NCI-H2196 (cell line): ENCODE results near the gene PROSER2.

Source experiments
- DNase-seq: peaks from one replicate; lab custom pipeline; 2025; ENCODE audit not compliant: unreplicated experiment; lab: John Stamatoyannopoulos, UW

PROSER2 gene, protein sequence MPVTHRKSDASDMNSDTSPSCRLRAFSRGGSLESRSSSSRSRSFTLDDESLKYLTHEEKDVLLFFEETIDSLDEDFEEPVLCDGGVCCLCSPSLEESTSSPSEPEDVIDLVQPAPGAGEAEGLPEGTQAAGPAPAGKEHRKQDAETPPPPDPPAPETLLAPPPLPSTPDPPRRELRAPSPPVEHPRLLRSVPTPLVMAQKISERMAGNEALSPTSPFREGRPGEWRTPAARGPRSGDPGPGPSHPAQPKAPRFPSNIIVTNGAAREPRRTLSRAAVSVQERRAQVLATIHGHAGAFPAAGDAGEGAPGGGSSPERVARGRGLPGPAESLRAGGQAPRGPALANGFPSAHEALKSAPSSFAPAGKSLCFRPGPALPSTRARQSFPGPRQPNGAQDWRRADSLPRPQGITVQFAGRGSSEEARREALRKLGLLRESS

DNA sequence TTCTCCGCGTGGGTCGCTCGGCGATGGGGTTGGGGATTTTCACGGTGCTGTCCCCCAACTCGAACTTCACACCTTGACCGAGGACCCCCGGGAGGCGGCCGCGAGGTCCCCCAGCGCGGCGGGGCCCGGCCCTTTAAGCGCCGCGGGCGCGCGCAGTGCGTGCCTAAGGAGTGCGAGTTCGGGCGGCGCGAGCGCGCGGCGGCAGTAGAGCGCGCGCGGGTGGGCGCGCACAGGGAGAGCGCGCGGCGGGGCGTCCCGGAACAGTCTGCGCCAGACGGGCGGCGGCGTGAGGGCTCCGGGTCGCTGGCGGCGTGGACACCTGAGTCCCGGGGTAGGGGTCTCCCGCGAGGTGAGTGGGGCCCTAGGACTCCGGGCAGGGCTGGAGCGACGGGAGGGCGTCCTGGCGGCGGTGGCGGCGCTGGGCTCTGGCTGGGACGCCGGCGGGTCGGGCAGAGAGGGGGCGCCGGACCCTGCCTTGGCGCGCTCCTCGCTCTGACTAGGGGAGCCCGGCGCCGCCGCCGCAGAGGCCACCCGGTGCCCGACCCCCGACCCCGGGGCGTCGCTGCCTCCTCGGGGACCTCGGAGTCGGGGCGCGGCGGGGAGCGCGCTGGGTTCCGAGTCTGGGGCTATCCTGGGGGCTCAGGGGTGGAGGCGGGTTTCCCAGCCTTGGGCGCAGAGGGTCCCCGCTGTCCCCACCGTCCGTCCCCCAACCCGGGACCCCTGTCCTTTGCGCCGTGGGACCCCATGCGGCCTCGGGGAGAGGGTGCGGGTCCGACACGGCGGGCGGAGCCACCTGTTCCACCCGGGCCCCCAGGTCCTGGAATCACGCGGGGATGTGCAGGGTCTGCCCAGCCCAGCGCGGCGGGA, at the start of gene PROSER2:
Gene PROSER2 (plus strand): TSS at position 235 of the 867 bp plus-strand sequence. CDS start 28,722 bp downstream, outside the sequence.
- DNase-seq, result peak; percentile 17

DNA sequence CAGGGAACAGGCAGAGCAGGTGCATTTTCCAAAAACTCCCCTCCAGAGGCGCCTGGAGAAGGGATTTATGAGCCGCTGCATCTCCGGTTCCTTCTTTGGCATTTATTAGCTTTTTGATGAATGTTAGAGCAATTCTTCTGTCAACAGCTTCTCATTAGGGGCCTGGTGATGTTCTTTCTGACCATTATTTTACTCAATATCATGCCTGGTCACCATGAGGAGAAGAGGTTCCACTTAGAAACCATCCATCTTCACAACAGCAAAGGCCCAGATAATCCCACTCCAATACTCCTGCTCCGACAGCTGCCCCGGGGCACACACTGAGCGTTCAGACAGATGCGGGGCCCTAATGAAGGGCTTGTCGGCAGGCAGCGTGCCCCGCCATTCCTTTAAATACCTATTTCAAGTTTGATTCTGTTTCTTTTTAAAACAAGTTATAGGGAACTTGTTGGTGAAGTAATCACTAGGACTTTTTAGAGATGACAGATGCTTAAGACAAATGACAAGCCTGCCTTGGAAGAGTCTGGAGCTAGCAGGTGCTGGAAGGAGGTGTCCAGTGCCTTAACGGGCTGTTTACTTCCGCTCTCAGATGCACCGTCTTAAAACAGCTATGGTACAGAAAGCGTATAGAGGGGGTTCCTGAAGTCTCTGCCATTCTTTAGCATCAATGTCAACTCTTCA, 49.3 kb upstream of the PROSER2 start:
- DNase-seq, result no peak

DNA sequence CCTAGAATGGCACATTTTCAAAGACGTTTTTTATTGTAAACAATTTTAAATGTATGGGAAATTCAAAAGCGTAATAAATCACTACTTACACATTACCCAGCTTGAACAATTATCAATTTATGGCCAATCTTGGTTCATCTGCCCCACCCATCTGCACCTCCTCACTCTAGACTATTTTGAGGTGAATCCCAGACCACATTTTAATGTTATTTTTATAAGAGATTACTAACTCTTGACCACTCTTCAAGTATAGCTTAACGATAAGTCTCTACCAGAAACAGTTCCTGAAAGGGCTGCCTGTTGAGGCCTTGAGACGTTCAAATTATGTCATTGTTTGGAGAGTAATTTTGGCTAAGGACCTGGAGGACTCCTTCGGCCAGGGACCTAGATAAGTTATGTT, 47.7 kb upstream of the PROSER2 start:
- DNase-seq, result no peak

DNA sequence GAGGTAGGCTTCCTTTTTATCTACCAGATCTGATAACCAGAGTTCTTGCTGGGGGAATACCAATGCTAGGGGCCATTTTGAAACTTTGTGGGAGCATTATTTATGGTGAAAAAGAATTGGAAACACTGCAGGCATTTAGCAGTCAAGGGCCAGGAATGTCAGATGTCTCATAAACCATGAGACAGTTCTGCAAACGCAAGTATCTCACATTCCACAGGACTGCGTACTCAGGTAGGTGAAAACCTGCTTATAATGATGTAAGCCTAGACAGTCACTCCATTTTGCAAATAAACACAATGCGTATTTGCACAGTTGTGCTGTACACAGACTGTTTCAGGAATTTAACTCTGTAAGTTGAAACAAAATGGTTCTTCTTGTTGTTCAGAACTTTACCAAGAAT, 47.1 kb upstream of the PROSER2 start:
- DNase-seq, result no peak

DNA sequence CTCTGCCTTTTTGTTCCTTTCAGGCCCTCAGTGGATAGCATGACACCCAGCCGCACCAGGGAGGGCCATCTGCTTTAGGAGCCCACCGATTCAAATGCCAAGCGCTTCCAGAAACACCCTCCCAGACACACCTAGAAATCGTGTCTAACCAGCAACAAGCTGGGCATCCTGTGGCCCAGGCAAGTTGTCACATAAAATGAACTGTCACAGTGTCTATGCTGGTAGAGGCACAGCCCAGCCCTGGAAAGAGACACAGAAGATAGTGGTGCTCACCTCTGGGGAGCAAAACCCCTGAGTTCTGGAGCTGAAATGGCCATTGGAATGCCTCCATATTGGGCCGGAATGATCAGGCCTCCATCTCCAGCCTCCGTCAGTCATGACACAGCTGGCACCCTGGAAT, 42.0 kb upstream of the PROSER2 start:
- no peak for DNase-seq

DNA sequence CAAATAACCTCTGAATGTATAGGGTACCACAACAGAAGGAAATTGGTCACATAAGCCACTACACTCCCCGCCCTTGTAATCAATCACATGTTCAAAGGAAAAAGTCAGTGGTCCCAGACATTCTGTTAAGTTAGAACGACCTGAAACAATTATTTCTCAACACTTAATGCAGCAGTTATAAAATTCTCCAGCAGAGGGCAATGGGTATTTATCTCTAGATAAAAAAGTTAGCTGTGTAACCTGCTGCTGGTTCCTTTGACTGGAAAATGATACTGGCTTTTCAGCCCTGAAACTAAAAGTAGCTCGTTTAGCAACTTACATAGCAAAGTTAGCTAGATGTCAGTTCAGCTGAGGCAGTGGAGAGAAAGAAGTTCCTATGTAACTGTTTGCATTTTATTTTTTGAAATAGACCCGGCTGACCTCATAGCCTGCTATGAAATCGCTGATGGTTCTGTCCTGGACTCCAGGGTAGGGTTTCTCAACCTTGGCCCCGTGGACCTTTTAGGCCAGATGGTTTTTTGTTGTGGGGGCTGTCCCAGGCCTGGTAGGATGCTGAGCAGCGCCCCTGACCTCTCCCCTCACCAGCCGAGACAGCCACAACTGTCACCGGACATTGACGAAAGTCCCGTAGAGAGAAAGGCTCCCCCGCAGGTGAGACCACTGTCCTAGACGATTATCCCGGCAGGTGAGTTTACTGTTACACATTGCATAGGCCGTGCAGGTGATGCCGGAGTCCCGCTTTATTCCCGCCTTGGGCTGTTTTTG, 40.2 kb upstream of the PROSER2 start:
- DNase-seq, result peak; percentile 56

DNA sequence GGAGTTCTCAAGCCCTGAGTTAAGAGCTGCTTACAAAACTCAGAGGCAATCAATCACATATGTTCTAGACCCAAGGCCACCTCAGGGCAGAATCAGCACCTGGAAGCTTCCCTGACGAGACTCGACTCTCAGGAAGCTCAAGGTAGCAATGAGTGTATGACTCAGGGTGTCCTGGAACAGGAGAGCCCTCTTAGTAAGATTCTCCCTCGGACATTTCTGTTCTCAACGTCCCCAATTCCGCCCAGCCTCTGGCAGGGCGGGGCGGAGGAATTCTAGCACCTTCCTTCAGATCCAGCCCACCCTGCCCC, 39.6 kb upstream of the PROSER2 start:
- no peak for DNase-seq

DNA sequence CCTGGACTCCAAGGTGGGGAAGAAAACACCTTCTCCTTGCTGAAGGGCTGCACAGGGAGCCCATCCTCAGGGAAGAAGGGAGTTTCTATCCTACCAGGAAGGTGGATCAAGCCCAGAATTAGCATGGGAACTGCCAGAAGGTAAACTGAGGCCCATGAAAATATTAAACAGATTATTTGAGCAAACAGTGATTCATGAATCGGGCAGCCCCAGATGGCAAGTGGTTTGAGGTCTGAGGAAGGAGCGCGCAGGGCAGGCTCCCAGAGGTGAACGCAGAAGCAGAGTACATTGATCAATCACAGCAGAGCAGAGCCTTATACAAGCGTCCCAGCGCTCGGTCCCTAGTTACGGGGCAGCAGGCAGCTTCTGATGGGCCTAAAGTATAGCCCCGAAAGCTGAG, 35.8 kb upstream of the PROSER2 start:
- no peak for DNase-seq

DNA sequence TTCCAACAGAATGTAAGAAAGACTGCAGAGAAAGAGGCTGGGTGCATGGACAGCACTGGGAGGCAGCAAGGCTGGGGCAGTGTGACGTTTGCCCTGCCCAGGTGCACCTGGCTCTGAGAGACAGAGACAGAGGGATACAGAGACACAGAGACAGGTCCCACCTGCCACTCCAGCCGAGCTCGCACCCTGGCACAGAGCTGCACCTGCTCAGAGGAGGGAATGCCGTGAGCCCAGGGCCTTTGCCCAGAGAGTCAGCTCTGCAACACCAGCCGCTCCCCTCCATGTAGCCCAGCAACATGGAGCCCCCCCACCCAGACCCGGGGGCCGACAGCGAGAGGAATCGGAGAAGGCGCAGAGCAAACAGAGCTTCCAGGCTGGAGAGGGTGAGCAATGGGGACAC, 35.3 kb upstream of the PROSER2 start:
- DNase-seq, result no peak

DNA sequence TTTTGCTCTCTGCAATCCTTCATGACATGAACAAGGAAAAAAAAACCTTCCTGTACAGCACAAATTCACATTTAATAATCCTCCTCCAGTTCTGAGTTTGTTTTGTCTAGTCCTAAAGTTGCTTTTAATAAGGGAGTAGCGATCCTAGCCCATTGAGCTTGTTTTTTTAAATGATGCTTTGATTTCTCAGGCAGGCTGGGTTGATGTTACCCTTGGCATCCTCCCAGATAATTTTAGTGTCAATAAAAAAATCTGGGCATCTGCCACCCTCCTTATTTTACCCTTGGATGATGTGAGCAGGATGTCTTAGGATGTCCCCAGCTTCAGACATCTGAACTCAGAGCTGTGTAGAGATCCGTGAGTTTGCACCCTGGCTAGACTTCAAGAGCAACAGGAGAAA, 33.9 kb upstream of the PROSER2 start:
- no peak for DNase-seq

DNA sequence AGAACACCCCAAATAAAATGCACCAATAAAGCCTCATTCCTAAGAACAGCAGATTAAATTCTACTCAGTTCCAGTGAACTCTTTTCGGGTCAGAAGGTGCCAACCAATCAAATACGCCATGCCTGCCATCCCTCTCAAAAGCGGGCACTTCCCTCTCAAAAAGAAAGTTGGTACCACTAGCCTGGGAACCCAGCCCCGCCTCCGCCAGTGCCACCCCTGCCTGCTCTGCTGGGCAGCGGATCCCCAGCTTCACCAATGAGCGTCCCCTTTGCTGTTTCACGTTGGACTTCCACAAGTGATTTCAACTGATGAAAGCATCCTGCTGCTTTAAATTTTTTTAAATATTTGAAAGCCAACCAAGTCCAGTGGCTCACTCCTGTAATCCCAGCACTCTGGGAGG, 33.2 kb upstream of the PROSER2 start:
- DNase-seq, result no peak

DNA sequence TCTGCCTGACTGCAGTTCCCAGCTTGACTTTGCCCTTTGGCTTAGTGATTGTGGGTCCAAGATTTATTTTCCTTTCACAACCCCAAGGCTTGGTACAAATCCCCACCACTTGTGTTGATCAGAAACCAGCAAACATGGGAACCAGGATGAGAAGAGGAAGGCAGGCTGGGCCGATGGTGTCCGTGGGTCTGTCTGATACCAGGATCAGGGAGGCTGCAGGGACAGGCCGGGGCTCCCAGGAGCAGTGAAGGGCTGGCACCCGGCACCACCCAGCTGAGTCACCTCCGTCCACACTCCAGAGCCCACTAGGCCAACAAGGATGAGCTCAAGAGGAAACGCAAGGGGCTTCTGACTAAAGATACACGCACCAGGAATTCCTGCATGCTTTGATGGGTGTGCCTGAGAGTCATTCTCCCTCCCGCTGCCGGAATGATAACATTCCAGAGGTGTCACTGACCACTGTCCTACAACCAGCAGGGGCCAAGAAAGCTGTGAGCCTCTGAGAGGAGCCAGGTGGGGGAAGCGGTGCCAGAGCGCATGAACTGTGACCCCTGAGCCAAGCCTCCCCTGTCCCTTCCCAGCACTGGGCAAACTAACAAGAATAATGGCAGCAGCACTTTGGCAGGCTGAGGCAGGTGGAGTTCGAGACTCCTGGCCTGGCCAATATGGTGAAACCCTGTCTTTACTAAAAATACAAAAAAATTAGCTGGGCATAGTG, 29.2 kb upstream of the PROSER2 start:
- DNase-seq, result no peak

DNA sequence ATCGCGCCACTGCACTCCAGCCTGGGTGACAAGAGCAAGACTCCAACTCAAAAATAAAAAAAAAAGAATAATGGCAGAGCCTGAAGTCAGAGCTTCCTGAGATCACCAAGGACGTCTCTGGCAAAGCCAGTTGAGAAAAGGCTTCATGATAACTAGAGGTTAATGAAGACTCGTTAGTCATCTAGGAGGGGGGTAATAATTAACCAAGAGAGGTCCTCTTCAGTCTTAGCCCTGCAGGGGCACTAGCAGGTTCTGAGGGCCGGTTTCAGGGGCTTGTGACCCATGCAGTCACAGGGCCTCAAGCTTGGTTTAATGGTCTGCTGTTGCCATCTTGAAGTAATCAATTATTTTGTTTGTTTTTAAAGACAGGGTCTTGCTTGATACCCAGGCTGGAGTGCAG, 28.6 kb upstream of the PROSER2 start:
- no peak for DNase-seq

DNA sequence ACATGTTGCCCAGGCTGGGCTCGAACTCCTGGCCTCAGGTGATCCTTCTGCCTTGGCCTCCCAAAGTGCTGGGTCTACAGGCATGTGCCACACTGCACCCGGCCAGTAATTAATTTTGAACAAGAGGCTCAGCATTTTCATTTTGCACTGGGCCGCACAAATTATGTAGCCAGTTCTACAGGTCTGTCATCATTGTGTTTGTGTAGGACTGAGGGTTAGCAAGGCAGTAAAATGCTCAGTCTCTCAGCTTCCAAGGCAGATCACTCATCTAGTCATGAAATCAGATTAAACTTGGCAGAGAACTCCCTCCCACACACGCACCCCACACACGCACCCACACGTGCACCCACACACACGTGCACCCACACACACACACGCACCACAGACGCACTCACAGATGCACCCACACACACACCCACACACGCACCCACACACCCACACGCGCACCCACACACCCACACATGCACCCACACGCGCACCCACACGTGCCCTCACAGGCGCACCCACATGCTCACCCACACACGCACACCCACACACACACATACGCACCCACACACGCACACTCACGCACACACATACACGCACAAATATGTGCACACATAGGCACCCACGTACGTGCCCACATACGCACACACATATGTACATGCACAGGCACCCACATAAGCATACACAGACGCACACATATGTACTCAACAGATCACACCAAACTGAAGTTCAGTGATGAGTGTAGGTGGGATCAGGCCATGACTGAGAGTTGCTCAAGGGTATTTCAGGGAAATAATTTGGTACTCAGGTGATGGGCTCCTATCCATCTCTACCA, 27.8 kb upstream of the PROSER2 start:
- DNase-seq, result no peak

DNA sequence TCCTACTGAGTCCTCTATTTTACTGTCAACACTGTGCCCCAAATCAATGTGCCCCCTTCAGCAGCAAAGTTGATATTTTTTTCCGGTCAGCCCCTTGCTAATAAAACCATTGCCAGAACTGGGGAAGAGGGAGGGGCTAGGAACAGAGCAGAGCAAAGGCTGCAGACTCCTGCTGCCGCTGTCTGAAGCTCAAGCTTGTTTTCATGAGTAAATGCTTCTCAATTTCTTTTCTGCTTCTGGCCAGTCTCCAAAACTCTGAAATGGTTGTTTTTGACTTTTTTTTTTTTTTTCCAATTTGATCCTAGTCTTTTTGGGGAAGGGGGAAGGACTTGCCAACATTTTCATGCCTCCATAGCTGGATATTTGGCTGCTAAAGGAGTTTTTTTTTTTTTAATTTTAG, 26.7 kb upstream of the PROSER2 start:
- DNase-seq, result no peak

DNA sequence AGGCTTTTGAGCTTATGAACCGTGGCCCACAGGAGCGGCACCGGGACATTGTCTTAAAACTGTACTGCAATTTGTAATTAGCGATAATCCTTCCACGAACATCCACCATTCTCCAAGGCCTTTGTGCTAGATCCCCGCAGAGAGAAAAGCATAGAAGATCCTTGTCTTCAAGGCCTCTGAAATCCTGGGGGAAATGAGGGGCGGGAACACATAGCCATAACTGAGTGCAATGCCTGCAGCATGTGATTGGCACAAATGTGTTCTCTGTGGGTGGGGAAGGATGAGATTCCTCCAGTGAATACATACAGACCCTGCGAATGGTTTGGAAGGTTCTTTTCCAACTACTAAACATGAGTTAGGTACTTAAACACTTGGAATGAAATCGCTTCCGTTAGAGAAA, 25.9 kb upstream of the PROSER2 start:
- no peak for DNase-seq

DNA sequence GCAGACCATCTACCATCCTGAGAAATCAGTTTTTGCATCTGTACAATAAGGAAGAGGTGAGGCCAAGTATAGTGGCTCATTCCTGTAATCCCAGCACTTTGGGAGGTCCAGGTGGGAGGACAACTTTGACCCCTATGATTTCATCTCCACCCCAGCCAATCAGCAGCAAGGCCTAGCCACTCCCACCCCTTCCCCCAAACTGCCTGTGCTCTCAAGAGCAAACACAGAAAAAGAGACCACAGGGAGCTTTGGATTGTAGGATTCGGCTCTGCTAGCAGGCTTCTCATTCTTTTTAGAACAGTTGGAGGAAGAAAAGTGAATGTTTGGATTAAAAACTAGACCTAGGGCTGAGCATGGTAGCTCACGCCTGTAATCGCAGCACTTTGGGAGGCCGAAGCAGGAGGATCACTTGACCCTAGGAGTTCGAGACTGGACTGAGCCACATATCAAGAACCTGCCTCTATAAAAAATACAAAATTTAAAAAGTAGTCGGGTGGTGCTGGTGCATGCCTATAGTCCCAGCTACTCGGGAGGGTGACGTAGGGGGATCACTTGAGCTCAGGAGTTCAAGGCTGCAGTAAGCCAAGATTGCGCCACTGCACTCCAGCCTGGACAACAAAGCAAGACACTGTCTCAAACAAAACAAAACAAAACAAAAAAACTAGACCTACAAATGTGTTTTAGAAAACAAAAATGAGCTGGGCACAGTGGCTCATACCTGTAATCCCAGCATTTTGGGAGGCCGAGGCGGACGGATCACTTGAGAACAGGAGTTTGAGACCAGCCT, 25.1 kb upstream of the PROSER2 start:
- no peak for DNase-seq

DNA sequence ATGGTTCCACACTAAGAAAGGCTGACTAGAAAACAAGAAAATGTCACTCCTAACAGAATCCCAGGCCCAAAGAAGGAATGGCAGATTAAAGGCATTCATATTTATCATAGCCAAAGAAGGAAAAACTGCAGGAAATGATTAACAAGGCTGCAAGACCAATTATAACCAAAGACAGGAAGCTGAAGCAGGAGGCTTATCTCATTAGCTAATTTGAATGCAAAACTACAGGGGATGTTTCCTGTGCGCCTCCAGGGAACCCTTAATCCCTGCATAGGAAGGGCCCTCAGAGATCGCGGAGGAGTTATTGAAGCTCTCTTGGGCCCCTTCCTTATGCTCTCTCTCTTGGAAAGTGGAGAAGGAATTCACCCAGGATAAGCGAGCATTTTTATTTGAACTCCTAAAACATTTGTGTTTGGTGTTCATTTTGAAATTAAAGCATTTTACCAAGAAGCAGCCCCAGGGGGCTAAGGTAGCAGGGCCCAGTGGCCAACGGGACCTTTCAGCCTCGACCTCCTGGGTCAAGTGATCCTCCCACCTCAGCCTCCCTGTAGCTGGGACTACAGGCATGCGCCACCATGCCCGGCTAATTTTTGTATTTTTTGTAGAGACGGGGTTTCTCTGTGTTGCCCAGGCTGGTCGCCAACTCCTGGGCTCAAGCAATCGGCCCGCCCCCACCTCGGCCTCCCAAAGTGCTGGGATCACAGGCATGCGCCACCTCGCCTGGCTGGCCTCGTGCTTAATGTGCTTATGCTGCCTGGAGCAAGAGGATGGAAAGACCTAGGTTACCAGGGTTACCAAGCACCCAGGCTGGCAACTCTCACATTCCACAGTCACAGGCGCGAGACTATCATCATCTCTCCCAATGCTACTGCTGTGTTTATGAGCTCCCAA, 24.1 kb upstream of the PROSER2 start:
- DNase-seq, result no peak
